NCI-H226 (cell line): ENCODE data around the gene ARSG.

Experiments
- DNase-seq: peaks from one replicate; pipeline ENCODE4 v3.0.0-alpha.2; 2015

The ARSG gene

DNA sequence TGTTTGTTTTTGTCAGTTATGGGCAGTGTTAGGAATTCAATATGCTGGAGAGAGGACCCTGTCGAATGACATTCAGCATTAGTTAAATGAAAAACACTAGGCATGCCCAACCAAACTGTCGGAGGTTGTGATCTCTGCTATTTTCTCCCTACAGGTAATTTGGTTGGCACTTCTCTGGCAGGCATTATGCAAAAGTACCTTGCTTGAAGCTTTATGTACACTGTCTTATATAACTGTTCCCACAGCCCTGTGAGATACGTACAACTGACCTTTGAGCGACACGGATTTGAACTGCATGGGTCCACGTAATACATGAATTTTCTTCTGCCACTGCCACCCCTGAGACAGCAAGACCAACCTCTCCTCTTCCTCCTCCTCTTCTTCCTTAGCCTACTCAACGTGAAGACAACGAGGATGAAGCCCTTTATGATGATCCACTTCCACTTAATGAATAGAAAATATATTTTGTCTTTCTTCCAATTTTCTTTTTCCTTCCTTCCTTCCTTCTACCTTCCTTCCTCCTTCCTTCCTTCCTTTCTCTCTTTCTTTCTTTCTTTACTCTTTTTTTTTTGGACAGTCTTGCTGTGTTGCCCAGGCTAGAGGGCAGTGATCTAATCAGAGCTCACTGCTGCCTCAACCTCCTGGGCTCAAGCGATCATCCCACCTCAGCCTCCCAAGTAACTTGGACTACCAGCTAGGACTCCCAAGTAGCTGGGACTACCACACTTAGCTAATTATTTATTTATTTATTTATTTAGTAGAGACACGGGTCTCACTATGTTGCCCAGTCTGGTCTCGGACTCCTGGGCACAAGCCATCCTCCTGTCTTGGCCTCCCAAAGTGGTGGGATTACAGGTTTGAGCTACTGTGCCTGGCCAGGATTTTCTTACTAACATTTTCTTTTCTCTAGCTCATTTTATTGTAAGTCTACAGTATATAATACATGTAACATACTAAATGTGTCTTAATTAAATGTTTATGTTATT, 88.7 kb downstream of the ARSG start:
- DNase-seq: no peak

DNA sequence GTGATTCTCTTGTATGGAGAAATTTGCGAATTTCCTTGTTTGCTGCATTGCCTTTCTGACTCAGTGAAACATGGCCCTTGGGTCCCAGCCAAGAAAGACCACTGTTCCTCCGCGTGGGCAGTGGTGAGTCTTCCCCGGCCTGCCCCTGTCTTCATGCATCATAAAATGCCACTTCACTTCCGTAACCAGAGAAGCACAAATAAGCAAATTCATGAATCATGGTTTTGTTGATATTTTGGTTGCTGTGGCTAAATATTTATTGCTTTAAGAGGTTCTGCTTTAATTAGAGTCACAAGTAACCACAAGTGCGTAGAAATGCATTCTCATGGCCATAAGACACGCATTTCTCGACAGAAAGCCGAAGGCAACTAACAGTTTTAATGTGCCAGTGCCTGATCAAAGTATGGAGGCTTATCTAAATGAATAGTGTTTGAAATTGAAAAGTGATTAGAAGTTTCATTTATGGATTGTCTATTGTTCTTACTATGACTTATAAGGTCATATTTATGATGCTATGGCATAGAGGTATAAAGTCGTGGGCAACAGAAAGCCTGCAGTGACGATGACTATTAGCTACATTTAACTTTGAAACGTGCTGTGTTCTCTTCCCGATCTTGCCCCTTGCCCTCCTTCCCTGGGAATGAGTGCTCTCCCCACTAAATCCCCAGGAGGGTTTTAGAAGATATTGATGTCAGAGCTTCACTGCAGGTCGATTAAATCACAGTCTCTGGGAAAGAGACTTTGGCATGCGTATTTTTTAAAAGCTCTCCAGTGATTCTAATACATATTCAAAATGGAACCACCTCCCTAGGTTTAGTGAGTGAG, 90.0 kb downstream of the ARSG start:
- DNase-seq: peak; percentile 10

DNA sequence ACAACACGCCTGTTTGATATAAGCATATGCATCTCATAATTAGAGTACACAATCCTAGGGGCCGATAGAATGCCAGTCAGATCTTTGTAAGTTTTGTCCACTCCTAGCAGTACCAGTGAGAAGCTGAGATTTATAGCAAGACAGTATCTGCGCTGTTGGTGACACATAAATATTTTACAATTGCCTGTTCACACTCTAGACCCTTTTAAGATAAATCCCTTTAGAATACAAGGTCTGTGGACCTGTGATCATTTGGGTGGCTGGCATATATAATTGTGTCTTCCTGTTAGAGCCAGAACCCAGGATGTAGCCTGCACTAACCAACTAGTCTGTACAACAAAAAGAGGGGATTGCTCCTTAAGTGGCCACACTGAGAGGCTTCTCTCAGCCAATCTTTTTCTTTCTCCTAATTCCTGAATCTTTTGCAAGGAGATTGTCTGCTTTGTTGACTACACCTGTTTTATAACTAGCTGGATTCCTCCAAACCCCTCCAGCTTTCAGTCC, 91.3 kb downstream of the ARSG start:
- DNase-seq: no peak

DNA sequence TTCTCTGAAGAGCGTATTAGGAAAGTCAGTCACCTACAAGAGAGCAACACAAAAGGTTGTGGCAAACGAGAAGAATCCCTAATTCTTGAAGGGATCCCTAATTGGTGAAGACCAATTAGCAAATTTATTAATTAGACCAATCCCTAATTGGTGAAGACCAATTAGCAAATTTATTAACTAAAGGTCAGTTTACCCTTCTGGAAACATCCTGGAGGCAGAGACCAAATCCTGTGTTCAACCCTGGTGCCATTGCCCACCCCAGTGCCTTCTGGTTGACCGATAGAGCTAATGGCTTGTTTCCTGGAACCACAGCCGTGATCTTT, 91.8 kb downstream of the ARSG start:
- DNase-seq: no peak

DNA sequence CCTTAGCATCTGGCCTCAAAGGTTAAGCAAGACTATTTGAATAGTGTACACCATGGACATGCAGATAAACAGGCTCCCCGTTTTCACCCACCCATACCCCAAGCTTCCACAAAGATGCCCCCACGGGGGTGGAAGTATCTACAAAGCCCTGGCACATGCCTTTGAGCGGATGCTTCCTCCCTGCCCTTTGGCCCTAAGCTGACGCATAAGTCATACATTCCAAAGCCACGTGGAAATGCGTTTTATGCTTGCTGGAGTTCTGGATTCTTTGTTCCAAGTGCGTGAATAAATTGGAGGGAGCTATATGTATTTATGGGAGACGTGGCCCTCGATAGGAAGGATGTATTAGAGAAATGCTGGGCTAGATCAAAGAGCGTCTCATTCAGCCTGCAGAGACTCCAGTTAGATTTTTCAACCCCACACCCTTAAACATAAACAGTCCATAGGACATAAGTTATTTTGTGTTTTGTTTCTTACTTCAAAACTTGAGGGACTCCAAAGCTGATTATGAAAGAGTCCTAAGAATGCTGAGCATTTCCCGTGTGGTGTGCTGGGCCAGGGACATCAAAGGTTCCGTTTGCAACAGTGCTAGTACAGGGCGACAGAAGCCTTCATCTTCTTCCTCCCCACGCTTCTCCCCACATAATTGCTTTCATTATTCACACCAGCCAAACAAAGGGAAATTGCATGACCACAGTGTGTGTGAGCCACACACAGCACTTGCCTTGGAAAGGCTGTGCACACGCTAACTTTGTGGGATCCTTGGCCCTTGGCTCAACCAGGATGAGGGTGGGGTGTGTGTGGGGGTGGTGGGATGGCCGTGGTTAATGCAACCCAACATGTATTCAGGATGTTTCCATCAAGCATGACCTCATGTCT, 92.4 kb downstream of the ARSG start:
- peak; percentile 70 for DNase-seq

DNA sequence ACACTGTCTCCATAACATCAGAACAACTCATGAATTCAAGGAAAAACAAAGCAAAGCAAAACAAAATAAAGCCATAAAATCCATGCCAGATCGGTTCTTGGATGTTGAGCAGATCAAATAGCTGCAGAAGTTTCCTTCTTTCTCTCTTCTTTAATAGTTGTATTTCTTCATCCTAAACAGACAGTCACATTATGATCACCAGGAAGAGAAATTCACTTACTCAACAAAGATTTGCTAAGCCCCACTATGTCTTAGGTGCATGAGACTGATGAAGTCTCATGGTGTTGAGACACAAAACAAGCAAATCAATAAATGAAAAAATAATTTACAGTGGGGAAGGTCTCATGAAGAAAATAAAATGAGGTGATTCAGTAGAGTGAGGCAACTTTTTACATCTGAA, 93.2 kb downstream of the ARSG start:
- no peak for DNase-seq

DNA sequence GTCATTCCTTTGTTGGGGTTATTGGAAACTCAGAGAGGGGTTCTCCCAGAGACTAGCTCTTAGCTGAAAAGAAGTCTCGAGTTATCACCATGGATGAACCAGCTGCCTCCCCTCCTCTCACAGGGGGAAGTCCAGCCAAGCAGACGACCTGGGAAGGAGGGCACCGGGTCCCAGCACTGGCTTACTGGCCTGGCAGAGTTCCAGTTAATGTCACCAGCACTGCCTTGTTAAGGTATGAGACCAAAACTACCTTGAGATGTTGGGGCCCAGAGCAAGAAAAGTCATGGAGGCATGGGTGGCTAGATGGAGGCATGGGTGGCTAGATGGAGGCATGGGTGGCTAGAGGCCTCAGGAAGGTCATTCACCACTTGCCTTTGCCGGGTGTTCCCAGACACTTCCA, 93.6 kb downstream of the ARSG start:
- no peak for DNase-seq

DNA sequence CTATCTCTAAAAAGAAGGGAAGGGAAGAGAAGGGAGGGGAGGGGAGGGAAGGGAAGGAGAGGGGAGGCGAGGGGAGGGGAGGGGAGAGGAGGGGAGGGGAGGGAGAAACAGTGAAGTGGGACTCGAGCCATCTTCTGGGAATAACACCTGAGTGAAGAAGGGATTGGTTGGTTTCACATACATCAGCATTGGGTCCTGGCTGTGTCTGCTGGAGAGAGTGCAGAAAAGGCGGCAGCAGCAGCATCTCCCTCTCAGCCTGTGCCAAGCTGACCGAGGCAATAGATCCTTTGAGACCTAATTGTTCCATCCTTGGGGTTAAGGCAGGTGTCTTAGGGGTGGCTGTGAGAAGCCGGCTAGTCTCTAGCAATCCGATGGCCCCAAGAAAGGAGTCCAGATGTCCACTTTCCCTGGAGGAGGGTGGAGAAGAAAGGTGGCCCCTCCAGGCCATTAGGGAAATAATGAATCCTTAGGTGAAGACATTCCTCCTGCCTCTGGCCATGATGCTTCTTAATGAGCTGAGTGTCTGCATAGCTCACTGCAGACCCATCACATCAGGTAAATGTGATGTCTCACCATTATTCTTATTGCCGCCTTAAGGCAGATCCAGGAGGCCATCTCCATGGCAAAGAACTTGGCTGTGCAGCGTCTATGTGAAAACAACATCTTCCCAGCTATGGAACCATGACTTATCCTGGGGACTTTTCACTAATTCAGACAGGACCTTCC, 94.4 kb downstream of the ARSG start:
- no peak for DNase-seq

DNA sequence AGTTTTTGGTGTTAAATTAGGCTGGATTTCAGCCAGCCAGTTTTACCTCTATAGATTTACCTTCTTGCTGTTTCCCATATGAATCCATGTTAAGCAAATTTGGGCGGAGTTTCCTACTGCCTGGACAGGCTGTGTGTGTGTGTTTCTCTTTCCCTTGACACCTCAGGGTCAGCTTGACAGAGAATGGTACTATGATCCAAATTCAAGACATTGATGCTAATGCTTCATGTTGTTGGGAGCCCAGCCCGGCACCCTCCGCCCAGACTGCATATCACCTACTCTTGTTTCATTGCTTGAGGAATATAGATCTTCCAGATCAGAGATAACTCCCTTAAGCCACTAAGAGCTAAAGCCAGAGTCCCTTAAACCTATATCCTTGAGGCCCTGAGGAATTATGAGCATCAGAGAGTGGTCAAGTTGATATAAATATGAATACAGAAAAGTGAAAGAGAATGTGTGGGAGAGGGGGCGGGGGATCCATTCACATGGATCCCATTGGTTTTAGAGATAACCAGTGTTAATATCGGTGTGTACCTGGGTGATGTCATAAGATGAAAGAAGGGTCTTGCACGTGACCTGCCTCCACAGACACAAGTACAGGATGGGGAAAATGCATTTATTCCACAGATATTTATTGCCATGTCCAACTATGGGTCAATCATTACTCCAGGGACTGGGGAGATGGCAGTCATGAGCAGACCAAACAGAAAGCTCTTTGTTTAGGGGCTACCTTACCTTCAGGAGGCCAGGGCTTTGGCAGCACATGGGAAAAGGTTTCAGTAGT, 96.3 kb downstream of the ARSG start:
- DNase-seq: no peak

DNA sequence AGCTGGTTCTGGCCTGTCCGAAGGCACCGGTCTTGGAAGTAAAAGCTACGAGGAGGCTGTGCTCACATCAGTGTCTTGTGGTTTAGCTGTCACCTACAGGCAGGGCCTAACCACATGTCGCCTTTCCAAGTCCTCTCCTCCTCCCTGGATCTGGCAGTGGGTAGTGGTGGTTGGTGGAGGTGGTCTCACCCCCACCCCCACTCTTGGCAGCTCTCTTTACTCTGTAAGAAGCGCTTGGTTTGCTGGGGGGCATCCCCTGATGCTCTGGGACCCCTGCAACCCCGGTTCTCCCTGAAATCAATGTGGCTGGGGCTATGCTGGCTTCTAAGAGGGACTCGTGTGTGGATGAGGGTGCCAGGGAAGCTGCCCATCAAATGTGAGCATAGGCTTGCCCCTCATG, 97.7 kb downstream of the ARSG start:
- no peak for DNase-seq

DNA sequence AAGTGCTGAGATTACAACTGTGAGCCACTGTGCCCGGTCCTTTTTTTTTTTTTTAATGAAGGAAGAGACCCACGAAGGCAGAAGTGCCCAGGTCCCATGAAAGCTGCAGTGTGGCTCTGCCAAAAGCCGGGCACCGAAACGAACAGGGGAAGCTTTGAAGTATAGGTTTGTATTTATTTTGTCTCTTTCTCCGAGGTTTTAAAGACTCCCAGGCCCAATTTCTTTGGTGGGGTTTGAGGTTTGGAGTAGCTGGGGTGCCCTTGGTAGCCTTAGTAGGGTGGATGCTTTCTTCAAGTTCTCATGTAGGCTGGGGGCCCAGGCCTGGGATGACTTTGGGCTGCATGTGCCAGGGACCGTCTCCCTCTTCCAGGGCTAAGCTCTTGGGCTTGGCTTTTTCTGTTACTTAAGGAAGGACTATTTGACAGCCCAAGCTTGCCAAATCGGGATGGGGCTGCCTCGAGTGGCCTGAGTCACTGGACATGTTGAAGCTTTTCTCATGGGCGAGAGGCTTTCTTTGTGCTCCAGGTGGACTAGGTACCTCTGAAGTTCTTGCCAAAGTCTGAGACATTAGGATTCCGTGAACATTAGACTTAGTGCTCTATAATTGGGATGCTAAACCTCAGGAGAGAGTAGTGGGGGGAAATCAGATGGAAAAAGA, 99.7 kb downstream of the ARSG start:
- no peak for DNase-seq

DNA sequence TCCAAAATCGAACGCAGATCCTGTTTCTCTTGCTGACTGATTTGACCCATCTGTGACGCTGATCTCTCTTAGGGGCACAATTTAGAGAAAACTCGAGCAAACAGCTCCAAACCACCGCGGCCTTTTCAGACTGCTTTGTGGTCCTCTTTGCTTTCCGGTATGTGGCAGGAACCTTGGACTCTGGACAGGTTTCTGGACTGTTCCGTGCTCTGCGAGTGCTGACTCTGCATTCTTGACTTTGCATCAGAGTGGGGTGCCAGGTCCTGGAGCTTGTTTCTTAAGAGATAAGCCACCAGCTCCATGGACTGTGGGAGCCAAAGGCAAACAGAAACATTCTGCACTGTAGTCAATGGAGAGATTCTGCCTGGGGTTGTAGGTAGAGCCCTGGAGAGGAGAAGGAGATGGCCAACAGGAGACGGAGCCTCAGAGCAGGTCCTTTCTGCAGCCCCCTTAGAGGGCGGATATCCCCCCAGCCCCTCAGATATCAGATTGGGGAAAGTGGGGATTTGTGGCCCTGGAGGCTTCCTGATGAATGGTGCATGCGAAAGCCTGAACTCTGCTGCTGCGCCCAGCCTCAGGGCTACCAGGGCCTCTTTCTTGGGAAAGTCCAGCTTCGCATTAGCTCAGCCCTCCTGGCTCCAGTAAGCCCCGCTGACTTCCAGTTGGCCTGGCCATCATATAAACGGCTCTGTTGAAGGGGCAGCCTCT, 100.4 kb downstream of the ARSG start:
- no peak for DNase-seq

DNA sequence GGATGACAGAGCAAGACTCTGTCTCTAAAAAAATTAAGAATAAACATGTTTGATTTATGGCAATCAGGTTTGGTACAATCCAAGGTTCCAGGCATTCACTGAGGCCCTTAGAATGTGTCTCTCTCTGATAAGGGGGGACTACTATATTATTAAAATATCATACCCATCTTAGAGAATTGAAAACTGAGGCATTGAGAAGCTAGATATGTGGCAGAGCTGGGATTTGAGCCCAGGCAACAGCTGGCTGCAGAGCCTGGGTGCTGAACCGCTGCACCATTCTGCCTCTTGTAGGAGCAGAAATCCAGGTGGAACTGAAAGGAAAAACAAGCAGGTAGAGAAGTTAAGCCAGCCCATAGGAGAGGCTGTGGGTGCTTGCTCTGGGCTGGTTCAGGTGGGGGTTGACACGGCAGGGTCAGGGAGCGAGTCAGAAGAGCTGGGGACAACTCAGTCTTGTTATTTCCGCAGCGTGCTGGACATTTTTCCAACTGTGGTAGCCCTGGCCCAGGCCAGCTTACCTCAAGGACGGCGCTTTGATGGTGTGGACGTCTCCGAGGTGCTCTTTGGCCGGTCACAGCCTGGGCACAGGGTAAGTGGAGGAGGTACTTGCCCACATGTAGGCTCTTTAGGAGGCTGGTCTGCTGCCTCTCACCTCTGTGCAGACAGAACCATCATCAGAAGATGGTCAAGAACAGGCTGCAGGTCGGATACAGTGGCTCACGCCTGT, 103.5 kb downstream of the ARSG start:
- no peak for DNase-seq

DNA sequence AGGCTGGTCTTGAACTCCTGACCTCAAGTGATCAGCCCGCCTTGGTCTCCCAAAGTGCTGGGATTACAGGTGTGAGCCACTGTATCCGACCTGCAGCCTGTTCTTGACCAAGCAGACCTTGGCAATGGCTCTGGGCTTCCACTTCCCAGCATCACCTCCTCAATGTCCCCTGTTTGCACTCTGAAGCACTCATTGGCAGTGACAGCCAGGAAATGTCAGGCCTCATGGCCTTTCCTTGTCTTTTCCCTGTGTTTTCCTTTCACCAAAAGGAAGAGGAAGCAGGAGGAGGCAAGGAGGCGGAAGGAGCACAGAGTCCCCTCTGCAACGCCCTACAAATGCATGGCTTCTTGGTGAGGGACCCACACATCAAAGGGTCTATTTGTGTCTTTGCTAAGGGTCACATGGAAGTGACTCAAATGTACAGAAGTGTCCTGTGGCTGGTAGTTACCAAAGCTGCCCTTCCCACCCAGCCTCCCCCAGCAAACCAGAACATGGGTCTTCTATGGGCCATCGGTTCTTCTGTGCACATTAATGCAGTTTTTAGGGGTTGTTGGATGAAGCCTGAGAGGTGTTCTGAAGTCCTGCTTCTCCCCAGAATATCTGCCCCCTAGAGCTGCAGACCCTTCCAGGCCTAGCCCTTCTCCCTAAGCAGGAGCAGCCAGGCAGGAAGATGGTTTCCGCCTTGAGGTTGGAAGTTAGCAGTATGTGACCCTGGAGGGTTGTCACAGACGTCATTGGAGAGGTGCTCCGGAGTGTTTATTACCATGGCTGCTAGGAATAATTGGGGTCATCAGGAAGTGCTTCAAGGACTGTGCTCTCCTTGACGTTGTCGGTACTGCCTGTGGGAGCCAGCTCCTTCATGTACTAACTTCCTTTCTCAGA, 105.2 kb downstream of the ARSG start:
- DNase-seq: no peak

DNA sequence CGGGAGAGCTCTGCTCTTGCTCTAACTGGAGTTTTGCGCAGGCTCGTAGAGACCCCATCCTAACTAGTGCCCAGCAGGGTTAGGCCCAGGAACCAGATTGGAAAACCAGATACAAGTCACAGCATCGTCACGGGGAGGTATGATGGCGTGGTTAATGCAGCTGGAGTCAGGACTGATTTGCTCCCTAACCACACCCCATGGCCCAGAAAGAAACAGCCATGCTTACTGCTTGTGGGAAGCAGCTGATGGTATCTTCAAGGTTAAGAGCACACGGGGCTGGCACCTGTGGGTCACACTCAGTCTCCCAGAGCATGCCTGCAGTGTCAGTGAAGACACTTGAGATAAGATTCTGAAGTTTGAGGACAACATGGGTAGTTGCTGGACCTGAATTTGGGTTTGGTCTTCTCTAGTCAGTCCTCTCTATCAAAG, 105.8 kb downstream of the ARSG start:
- DNase-seq: no peak

DNA sequence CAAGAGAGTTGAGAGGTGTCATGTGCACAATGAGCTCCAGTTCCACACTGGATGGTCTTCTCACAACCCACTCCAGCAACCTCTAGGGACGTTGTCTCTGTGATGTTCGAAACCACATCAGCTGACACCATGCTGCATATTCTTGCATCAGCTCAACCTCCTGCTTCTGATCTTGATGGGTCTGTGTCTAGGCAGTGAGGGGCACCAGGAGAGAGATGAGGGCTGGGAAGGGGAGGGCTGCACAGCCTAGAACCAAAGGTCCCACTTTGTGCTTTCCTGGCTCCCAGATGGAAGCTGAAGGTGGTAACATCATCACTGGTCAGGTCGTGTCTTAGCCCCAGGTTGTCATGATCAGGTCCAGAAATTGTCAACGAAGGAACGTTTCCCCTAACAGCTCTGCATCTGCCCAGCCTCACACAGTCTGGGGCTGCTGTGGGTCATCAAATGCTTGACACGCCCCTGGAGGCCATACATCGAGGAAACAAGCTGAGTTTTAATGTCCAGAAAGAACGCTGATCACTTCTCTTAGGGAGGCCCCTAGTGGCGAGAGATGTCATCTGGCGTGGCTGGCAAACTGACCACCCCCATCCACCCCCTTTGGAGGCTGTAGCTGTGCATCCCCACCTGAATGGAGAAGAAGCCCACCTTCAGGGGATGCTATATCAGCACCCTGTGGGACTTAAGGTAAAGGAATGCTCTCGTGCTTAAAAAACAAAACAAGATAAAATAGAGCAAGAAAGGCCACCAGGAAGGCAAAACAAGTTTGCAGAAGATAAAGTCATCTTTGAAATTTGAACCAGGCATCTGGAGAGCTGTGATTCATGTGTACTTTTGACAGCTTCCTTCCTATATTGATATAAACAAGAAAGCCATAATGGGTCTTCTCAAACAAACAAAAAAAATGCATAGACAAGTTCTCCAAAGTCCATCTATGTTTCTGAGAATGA, 107.7 kb downstream of the ARSG start:
- DNase-seq: peak; percentile 39
